HG03342 (cell line): ENCODE data around the gene SPIB.
"Not testable (repeated sequence)": the region's sequence is repeated elsewhere in the genome, so short reads cannot be mapped to it uniquely, and the experiment has no call there.

Source experiments
- ATAC-seq: cut with Tn5 transposase; IDR thresholded peaks from one replicate; pipeline ENCODE4 v1.9.1; 2021; ENCODE audit warnings: mild to moderate bottlenecking, moderate library complexity; ENCODE audit not compliant: unreplicated experiment

Gene SPIB

GRCh38 chr19:50418176-50419021 lies at the start of gene SPIB:
Gene SPIB (plus strand): TSS chr19:50418938. CDS start chr19:50418963, 25 bp downstream.
- no peak for ATAC-seq

- no peak for ATAC-seq
Observed at GRCh38 chr19:50371914-50372475, 46.7 kb upstream of the SPIB start.

- peak; percentile 79 for ATAC-seq
Observed at GRCh38 chr19:50376166-50377050, 42.3 kb upstream of the SPIB start, which contains the start of gene NR1H2. Gene NR1H2 (plus strand): TSS chr19:50376457. CDS start chr19:50377606, 1,149 bp downstream.

- ATAC-seq = peak; percentile 23
Observed at GRCh38 chr19:50377051-50377461, 41.7 kb upstream of the SPIB start.

- no peak for ATAC-seq
Observed at GRCh38 chr19:50377517-50377916, 41.2 kb upstream of the SPIB start.

DNA sequence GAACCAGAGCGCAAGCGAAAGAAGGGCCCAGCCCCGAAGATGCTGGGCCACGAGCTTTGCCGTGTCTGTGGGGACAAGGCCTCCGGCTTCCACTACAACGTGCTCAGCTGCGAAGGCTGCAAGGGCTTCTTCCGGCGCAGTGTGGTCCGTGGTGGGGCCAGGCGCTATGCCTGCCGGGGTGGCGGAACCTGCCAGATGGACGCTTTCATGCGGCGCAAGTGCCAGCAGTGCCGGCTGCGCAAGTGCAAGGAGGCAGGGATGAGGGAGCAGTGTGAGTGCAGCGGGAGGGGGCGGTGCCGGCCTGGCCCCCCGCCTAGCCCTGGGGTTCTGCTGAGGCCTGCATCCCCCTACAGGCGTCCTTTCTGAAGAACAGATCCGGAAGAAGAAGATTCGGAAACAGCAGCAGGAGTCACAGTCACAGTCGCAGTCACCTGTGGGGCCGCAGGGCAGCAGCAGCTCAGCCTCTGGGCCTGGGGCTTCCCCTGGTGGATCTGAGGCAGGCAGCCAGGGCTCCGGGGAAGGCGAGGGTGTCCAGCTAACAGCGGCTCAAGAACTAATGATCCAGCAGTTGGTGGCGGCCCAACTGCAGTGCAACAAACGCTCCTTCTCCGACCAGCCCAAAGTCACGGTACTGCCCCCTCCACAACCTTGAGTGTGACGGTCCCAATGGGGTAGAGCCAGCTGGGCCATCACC lies 40.4 kb upstream of the SPIB start:
- no peak for ATAC-seq

- no peak for ATAC-seq
Observed at GRCh38 chr19:50378863-50379236, 39.9 kb upstream of the SPIB start.

GRCh38 chr19:50379602-50380001 lies 39.1 kb upstream of the SPIB start:
- ATAC-seq = no peak

GRCh38 chr19:50380137-50380536 lies 38.6 kb upstream of the SPIB start:
- ATAC-seq = no peak

DNA sequence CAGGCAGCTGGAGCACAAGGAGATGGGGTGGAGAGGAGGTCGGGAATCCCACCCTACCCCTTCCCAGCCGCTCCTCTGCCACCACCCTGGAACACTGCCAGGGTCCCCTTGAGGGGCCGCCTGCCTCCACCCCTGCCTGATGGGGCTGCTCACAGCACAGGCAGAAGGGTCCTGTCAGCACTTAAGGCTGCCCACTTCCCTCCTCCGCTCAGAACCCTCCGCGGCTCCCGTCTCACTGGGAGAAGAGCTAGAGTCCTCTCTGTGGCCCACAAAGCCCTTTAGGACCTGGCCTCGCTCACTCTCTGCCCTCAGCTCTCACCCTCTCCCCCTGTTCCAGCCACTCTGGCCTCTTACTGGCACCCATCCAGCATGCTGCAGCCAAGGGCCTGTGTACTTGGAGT lies 38.0 kb upstream of the SPIB start:
- no peak for ATAC-seq

DNA sequence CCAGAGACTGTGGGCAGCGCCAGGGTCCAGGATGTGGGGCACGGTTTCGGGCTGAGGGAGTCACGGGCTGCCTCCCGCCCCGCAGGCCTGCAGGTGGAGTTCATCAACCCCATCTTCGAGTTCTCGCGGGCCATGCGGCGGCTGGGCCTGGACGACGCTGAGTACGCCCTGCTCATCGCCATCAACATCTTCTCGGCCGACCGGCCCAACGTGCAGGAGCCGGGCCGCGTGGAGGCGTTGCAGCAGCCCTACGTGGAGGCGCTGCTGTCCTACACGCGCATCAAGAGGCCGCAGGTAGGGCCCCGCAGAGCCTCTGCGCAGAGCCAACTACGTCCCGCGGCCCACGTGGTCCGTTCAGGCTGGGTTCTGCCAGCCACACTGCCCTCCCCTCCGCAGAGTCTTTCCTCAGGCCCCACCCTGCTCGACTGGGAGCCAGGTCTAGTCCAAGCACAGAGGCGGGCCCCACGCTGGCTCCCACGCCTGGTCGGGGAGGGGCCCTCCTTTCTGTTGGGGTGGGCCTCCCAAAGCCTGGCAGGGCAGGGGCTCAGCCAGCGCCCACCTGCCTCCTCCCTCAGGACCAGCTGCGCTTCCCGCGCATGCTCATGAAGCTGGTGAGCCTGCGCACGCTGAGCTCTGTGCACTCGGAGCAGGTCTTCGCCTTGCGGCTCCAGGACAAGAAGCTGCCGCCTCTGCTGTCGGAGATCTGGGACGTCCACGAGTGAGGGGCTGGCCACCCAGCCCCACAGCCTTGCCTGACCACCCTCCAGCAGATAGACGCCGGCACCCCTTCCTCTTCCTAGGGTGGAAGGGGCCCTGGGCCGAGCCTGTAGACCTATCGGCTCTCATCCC lies 36.6 kb upstream of the SPIB start:
- no peak for ATAC-seq

DNA sequence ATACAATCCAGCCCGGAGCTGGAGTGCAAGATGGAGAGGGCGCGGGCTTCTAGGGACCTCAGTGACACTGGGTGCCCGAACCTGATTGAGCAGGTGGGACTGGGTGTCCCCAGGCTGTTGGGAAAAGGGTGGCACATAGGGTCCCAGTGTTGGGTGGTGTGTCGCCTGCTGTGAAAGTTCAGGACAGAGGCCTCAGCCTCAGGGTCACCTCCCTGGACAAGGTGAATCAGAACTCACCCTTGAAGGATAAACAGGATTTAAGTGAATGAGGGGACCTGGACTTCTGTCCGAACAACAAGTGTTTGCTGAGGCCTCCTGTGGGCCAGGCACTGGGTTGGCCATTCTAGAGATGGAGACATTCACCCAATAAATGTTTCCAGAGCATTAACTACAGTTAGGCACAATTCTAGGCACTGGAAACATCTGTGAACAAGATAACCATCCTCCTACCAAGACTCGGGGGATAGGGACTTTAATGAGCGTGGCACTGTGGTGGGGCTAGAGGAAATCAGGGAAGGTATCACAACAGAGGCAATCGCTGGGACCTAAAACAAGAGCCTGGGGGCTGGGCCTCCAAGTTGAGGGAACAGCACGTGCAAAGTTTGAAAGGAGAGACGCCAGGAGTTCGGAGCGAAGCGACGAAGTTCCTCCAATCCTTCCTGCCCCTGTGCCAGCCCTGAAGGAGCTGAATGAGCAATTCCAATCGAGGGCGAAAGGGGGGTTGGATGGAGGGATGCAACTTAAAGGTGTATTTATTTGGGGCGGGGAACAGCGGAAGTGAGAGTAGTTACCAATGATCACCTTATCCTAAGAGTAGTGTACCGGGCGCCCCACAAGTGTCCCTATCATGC lies 35.5 kb upstream of the SPIB start:
- ATAC-seq = no peak

- peak; percentile 76 for ATAC-seq
Observed at GRCh38 chr19:50383852-50384684, 34.7 kb upstream of the SPIB start, which contains the start of gene POLD1. Gene POLD1 (plus strand): TSS chr19:50384347. CDS start chr19:50398852, 14,505 bp downstream.

DNA sequence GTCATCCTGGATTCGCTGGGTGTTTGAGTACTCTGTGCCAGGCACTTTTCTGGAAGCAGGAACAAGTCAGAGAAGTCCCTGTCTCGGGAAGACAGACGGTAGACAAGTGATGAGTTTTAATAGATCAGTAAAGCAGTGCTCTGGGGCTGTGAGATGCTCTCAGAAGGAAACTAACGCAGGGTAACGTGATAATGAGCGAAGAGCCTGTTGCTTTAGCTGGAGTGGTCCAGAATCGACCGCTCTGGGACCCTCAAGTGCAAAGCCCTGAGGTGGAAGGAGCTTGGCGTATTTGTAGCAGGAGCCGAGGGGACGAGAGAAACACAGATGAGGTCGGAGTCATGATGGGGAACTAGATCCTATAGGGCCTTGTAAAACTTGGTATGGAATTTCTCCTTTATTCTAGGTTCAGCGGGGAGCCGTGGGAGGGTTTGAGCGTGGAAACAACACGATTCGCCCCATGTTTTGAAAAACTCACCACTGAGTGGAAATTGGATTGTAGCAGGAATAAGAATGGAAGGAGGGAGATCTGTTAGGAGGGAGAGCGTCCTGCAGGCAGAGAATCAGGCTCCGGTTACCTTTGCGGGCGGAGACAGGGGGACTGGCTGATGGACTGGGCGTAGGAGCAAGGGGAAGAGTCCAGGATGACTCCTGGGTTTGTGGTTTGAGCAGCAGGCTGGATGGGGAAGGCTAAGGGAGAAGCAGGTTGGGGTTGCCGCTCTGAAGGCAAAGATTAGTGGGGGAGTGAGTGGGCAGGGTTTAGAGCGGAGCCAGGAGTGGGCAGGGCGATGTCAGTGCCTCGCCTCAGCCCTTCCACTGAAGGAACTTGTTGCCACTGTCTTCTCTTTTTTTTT lies 33.8 kb upstream of the SPIB start:
- no peak for ATAC-seq

DNA sequence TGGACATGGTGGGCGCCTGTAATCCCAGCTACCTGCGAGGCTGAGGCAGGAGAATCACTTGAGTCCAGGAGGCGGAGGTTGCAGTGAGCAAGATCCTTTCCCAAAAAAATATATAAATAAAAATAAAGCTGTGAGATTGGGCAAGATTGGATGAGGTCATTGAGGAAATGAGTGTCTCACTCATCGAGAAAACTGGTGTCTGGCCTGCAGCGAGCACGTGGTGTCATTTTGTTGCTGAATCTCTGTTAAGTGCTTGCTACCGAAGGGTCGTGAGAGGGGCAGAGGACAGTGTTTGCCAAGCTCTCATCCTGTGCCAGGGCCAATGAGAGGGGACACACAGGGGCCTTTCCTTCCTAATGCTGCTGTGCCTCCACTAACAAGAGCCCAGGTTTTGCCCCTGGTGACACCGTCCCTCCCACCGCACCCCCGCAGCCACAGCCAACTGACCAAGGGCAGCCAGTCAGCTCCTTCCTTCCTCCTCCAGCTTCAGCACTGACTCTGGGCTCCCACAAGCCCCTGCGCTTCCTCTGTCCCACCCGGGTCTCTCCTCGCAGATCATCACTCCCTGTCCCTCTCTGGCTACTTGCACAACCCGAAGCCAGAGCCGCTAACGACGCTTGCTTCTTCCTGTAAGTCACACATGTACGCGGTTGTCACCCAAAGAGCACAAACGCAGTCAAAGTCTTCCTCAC lies 31.4 kb upstream of the SPIB start:
- no peak for ATAC-seq

DNA sequence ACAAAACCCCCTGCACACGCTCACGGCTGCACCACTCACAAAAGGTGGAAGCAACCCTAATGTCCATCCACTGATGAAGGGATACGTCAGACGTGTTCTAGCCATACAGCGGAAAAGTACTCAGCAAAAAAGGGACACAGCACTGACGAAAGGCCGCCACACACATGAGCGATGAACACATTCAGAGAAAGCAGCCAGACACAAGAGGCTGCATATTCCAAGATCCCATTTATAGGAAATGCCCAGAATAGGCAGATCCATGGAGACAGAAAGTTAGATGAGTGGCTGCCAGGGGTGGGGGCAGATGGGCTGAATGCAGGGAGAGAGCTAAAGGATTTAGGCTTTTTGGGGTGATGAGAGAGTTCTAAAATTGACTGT lies 30.9 kb upstream of the SPIB start:
- ATAC-seq = no peak

DNA sequence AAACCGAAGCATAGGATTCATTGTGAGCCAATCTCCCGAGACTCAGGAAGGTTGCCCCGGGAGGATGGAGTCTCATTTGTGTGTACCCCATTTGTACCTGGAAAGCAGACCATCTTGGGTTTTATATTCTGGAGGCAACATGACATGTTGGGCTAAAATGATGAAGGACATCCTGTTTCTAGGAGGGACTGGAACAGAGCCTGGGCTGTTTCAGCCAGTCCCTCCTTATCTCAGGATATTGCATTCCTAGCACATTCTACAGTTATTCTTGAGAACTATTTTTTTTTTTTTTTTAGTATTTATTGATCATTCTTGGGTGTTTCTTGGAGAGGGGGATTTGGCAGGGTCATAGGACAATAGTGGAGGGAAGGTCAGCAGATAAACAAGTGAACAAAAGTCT lies 28.4 kb upstream of the SPIB start:
- not testable (repeated sequence) for ATAC-seq
